Spleen (tissue), 11 donors: ENCODE data around the gene ST6GALNAC5. TPM values are rescaled to one million over a fixed set of nuclear protein-coding genes. Genes with fewer than 3 reads are reported as not detected.

Experiments
- DNase-seq: peaks from one replicate; pipeline ENCODE4 v3.0.0-alpha.2; 2020
- H3K27ac ChIP-seq, 8 donors: fragments of 200-600 bp; sonication (generic) in 7 of 8; 1 replicate in 4 of 8; 2 replicates in 4 of 8; pipeline versions ENCODE4 v1.5.0 to v1.8.0; 2016 to 2021; ENCODE audit warnings: inconsistent platforms in 4 of 8, mild to moderate bottlenecking in 4 of 8, moderate library complexity in 1 of 8
- H3K27me3 ChIP-seq, 7 donors: fragments of 200-600 bp; sonication (generic) in 6 of 7; replicated peaks in 1 of 7; 1 replicate in 4 of 7; 2 replicates in 3 of 7; pipeline versions ENCODE4 v1.5.0 to v1.8.0; 2016 to 2021; ENCODE audit warnings: inconsistent platforms in 3 of 7, mild to moderate bottlenecking in 1 of 7
- H3K36me3 ChIP-seq, 6 donors: fragments of 200-600 bp; sonication (generic) in 5 of 6; 1 replicate in 4 of 6; 2 replicates in 2 of 6; pipeline versions ENCODE4 v1.5.0 to v1.8.0; 2016 to 2021; ENCODE audit warnings: inconsistent platforms in 2 of 6
- H3K4me1 ChIP-seq, 6 donors: fragments of 200-600 bp; sonication (generic) in 5 of 6; 1 replicate in 3 of 6; 2 replicates in 3 of 6; pipeline versions ENCODE4 v1.5.0 to v1.8.0; 2016 to 2021; ENCODE audit warnings: inconsistent platforms in 3 of 6
- H3K4me3 ChIP-seq, 8 donors: fragments of 200-600 bp; sonication (generic) in 7 of 8; 1 replicate in 4 of 8; 2 replicates in 4 of 8; pipeline versions ENCODE4 v1.5.0 to v1.8.0; 2016 to 2021; ENCODE audit warnings: inconsistent platforms in 4 of 8, mild to moderate bottlenecking in 4 of 8, moderate library complexity in 2 of 8
- H3K9me3 ChIP-seq, 8 donors: fragments of 200-600 bp; sonication (generic) in 7 of 8; 1 replicate in 4 of 8; 2 replicates in 4 of 8; pipeline versions ENCODE4 v1.5.0 to v1.8.0; 2016 to 2021; ENCODE audit warnings: inconsistent platforms in 4 of 8
- CTCF ChIP-seq, 11 experiments: fragments of 200-600 bp in 7 of 11; fragments of 450-650 bp in 4 of 11; sonication (generic) in 4 of 11; IDR thresholded peaks in 8 of 11; conservative IDR thresholded peaks in 3 of 11; 1 replicate in 7 of 11; 2 replicates in 4 of 11; pipeline versions ENCODE4 v1.4.0 to v1.8.0; 2016 to 2021; ENCODE audit warnings: antibody characterized with exemption in 11 of 11, inconsistent platforms in 4 of 11, mild to moderate bottlenecking in 1 of 11
- POLR2A ChIP-seq, 3 donors: fragments of 450-650 bp; IDR thresholded peaks; one replicate each; pipeline ENCODE4 v1.5.1; 2017; ENCODE audit warnings: antibody characterized with exemption in 3 of 3, mild to moderate bottlenecking in 1 of 3
- POLR2AphosphoS5 ChIP-seq, 3 donors: sonication (generic); formaldehyde crosslinking; IDR thresholded peaks; one replicate each; pipeline ENCODE4 v1.5.1; 2017; ENCODE audit warnings: antibody characterized with exemption in 3 of 3
- WGBS, 5 donors: extraction: QIAGEN DNeasy Blood & Tissue Kit in 3 of 5; methylation state at CpG; one replicate each; pipeline versions ENCODE4 v1.1.5 to v1.1.7; 2013 to 2018; 5-methylcytosine and 5-hydroxymethylcytosine counted together
- intact Hi-C: fragments of 100-400 bp; cut with DNase I; formaldehyde crosslinking; loops from one replicate; pipeline ENCODE4 v1.15.0; 2023; ENCODE audit warnings: low total_unique reads
- polyA plus RNA-seq, 3 donors: library from polyadenylated mRNA; stranded (reverse); fragments of 200-250 nt; gene quantifications; one replicate each; pipeline ENCODE4 v1.2.1, GENCODE V29; 2013
- total RNA-seq, 7 donors: library from RNA; depleted of rRNA in 3 of 7; stranded (reverse); fragments of >200 nt in 3 of 7; fragmentation: NEBNext Ultra II Directional in 4 of 7; extraction: Animal tissue kit (Norgen Biotek cat#: 25700) in 4 of 7; gene quantifications; one replicate each; pipeline versions ENCODE4 v1.1.0 to v1.2.1, GENCODE V29; 2016 to 2021
- donor health status: healthy with polysubstance abuse.
- donor health status: DM: no; HTN: no; CAD: no; lungs with moderate emphysema.
- donor health status: DM: no; HTN: no; CAD: no.
- donor health status: Bipolar disorder and iron deficiency.
- donor health status: healthy.
- donor health status: DM: no; HTN: no; CAD: no.
- donor health status: DM: yes; HTN: yes; CAD: no.

Gene ST6GALNAC5
- total and polyA plus RNA-seq, 10 donors, result 0.15 to 2.3 (median 1.6) TPM

GRCh38 chr1:76864383-76864782 is 2.9 kb upstream of the ST6GALNAC5 start:
- H3K27me3 ChIP-seq, result peaks cover 0 to 53% (median 36%) of the 10 kb centered on the region in 7 donors
- no peak for TF ChIP-seq POLR2A (IDR thresholded peaks at IDR 0.05)
- no peak for TF ChIP-seq CTCF (IDR thresholded peaks at IDR 0.05 in 8 of 11, conservative IDR thresholded peaks at IDR 0.05 in 3 of 11)
- TF ChIP-seq POLR2AphosphoS5 (IDR thresholded peaks at IDR 0.05), result no peak
- H3K4me1 ChIP-seq, result peaks cover 7 to 27% (median 23%) of the 10 kb centered on the region in 6 donors
- H3K9me3 ChIP-seq, result no peaks in the 10 kb centered on the region
- no peak for DNase-seq
- H3K36me3 ChIP-seq, result no peaks in the 10 kb centered on the region
- intact Hi-C loops, result no loop called here
- H3K27ac ChIP-seq, result no peak overlapping the region
- WGBS, 5 donors, result 74 to 90% (median 80%) methylated on average over 5 of the region's 5 CpGs
- no peak overlapping the region for H3K4me3 ChIP-seq

GRCh38 chr1:76865696-76866286 is 1.5 kb upstream of the ST6GALNAC5 start:
- WGBS, 5 donors, result 73 to 90% (median 81%) methylated on average over 2 of the region's 2 CpGs
- TF ChIP-seq POLR2A (IDR thresholded peaks at IDR 0.05) (no peak), POLR2AphosphoS5 (IDR thresholded peaks at IDR 0.05) (no peak), CTCF (IDR thresholded peaks at IDR 0.05 in 8 of 11, conservative IDR thresholded peaks at IDR 0.05 in 3 of 11) (no peak)
- Histone ChIP-seq H3K4me1 (peaks cover 7 to 27% (median 23%) of the 10 kb centered on the region in 6 donors), H3K36me3 (no peaks in the 10 kb centered on the region), H3K27ac (no peak overlapping the region), H3K9me3 (no peaks in the 10 kb centered on the region), H3K4me3 (no peak overlapping the region), H3K27me3 (peaks cover 0 to 65% (median 36%) of the 10 kb centered on the region in 7 donors)
- intact Hi-C loops, result no loop called here
- no peak for DNase-seq

GRCh38 chr1:76866566-76866965 is 714 bp upstream of the ST6GALNAC5 start:
- intact Hi-C loops, result no loop called here
- Histone ChIP-seq H3K9me3 (no peaks in the 10 kb centered on the region), H3K4me1 (peaks cover 7 to 27% (median 23%) of the 10 kb centered on the region in 6 donors), H3K36me3 (no peaks in the 10 kb centered on the region), H3K27ac (no peak overlapping the region), H3K27me3 (peaks cover 0 to 72% (median 36%) of the 10 kb centered on the region in 7 donors), H3K4me3 (no peak overlapping the region)
- TF ChIP-seq POLR2AphosphoS5 (IDR thresholded peaks at IDR 0.05) (no peak), POLR2A (IDR thresholded peaks at IDR 0.05) (no peak), CTCF (IDR thresholded peaks at IDR 0.05 in 8 of 11, conservative IDR thresholded peaks at IDR 0.05 in 3 of 11) (no peak)
- WGBS, 5 donors, result 86 to 91% (median 89%) methylated on average over 4 of the region's 4 CpGs
- DNase-seq, result no peak

- no peak for TF ChIP-seq POLR2A (IDR thresholded peaks at IDR 0.05)
- no peak for TF ChIP-seq POLR2AphosphoS5 (IDR thresholded peaks at IDR 0.05)
- no peak for TF ChIP-seq CTCF (IDR thresholded peaks at IDR 0.05 in 8 of 11, conservative IDR thresholded peaks at IDR 0.05 in 3 of 11)
- H3K4me3 ChIP-seq, result peak overlapping the region; percentile 18 to 64 (median 37)
- peaks cover 7 to 27% (median 23%) of the 10 kb centered on the region in 6 donors for H3K4me1 ChIP-seq
- DNase-seq, result peak; percentile 73
- no peaks in the 10 kb centered on the region for H3K36me3 ChIP-seq
- 1 to 5% (median 2%) methylated on average over 27 to 65 of the region's 65 CpGs for WGBS, 5 donors
- H3K27me3 ChIP-seq, result peaks cover 0 to 72% (median 36%) of the 10 kb centered on the region in 7 donors
- H3K27ac ChIP-seq, result no peak overlapping the region
- intact Hi-C loops, result no loop called here
- no peaks in the 10 kb centered on the region for H3K9me3 ChIP-seq
Observed at GRCh38 chr1:76868154-76868882, 1.0 kb downstream of the ST6GALNAC5 start.
